H1 (cell line): ENCODE data around the gene CPA4.

Experiments
- BACH1 ChIP-seq: IDR thresholded peaks from 2 replicates; pipeline ENCODE4 v1.6.1; 2012; ENCODE audit warnings: low read length, improper control_type of control experiment
- POLR2A ChIP-seq, 2 experiments: IDR thresholded peaks; 1 replicate in 1 of 2; 2 replicates in 1 of 2; pipeline ENCODE4 v1.6.1; 2011; ENCODE audit warnings: low read depth in 2 of 2, low read length in 2 of 2, mild to moderate bottlenecking in 2 of 2; ENCODE audit errors: control extremely low read depth in 1 of 2
- POLR2AphosphoS5 ChIP-seq: IDR thresholded peaks from 2 replicates; pipeline ENCODE4 v1.6.1; 2011; ENCODE audit warnings: low read depth, low read length
- USF2 ChIP-seq: IDR thresholded peaks from 2 replicates; pipeline ENCODE4 v1.6.1; 2011; ENCODE audit warnings: low read length, improper control_type of control experiment

DNA sequence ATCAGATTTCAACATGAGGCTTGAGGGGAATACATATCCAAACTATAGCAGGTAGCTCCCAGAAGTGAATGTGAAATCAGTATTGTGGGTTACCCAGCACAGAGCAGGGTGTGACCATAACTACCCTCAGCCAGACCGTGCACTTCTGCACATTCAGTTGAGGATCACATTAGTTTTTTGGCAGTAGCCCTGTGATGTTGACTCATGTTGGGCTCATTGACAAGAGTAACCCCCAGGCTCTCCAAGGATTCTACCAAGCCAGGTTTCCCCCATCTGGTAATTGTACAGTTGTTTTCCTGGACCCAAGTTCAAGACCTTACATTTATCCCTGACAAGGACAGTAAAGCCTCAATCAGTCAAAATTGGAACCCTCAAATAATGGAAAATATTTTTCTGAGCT is 11.7 kb upstream of the CPA4 start:
- TF ChIP-seq USF2 (no peak), BACH1 (no peak), POLR2A (IDR thresholded peaks at IDR 0.05; ENCODE audit: control extremely low read depth in 1 of 2, low read depth in 2 of 2, low read length in 2 of 2) (no peak), POLR2AphosphoS5 (no peak)
